Measurements from ENCODE around the gene SPANXN2. TPM values are rescaled to one million over a fixed set of nuclear protein-coding genes. Genes with fewer than 3 reads are reported as not detected.

The SPANXN2 gene
- total RNA-seq, 1 experiment from 2014 or later: not detected

DNA sequence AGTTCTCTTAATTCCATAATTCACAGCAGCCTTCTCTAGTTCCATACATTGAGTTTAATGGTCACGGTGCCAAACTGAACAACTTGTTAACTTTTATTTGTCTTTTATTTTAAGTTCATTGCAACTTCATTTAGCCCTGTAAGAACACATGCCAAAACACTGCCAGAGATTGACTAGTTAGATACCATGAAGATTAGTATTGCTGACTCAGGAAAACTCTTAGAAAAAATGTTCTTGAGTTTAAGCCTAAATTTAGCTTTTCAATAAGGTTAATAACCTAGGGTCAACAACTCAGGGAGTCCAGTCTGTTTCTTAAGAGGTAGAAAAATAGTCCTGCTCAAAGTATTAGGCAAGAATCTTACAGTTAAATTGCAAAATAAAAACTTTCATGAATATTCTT is 25.7 kb downstream of the SPANXN2 start:
- H3K4me1 Mint-ChIP-seq: no peaks in the 10 kb centered on the region
- no peaks in the 10 kb centered on the region for H3K27me3 Mint-ChIP-seq (ENCODE audit: low read depth)
- ChIA-PET POLR2A (no interaction called here), CTCF (no interaction called here)
- ATAC-seq (no peak), DNase-seq (ENCODE audit: low spot score) (no peak)
- no peak overlapping the region for H3K4me3 Mint-ChIP-seq
- H3K9me3 Mint-ChIP-seq: peaks cover 33% of the 10 kb centered on the region
- H3K36me3 Mint-ChIP-seq: peaks cover 21% of the 10 kb centered on the region
- no peak for TF ChIP-seq ZNF396 (CRISPR knock-in tag; IDR thresholded peaks at IDR 0.05; ENCODE audit: borderline replicate concordance)
- TF ChIP-seq, protein P1, sequence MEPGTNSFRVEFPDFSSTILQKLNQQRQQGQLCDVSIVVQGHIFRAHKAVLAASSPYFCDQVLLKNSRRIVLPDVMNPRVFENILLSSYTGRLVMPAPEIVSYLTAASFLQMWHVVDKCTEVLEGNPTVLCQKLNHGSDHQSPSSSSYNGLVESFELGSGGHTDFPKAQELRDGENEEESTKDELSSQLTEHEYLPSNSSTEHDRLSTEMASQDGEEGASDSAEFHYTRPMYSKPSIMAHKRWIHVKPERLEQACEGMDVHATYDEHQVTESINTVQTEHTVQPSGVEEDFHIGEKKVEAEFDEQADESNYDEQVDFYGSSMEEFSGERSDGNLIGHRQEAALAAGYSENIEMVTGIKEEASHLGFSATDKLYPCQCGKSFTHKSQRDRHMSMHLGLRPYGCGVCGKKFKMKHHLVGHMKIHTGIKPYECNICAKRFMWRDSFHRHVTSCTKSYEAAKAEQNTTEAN (CRISPR knock-in tag; IDR thresholded peaks at IDR 0.05): no peak
- TF ChIP-seq PRRX2 (CRISPR knock-in tag; IDR thresholded peaks at IDR 0.05): no peak
- no peak for TF ChIP-seq ELF4 (CRISPR knock-in tag; IDR thresholded peaks at IDR 0.05; ENCODE audit: low read depth)
- no peak for TF ChIP-seq JUN (CRISPR knock-in tag; IDR thresholded peaks at IDR 0.05)
- no peak for TF ChIP-seq ESRRA (CRISPR knock-in tag; IDR thresholded peaks at IDR 0.05; ENCODE audit: borderline replicate concordance)
- no peak for TF ChIP-seq SMAD3 (CRISPR knock-in tag; IDR thresholded peaks at IDR 0.05; ENCODE audit: borderline replicate concordance)
- TF ChIP-seq PREB (CRISPR knock-in tag; IDR thresholded peaks at IDR 0.05; ENCODE audit: borderline replicate concordance): no peak
- TF ChIP-seq NFATC4 (CRISPR knock-in tag; IDR thresholded peaks at IDR 0.05): no peak
- TF ChIP-seq GRHL2 (CRISPR knock-in tag; IDR thresholded peaks at IDR 0.05; ENCODE audit: insufficient replicate concordance, severe bottlenecking): no peak
- TF ChIP-seq MYBL2 (CRISPR knock-in tag; IDR thresholded peaks at IDR 0.05): no peak
- no peak for TF ChIP-seq ARID4B (CRISPR knock-in tag; IDR thresholded peaks at IDR 0.05; ENCODE audit: borderline replicate concordance)
- no peak for TF ChIP-seq CREM (CRISPR knock-in tag; IDR thresholded peaks at IDR 0.05)
- TF ChIP-seq ZMAT4 (CRISPR knock-in tag; IDR thresholded peaks at IDR 0.05): no peak
- TF ChIP-seq E2F4 (CRISPR knock-in tag; IDR thresholded peaks at IDR 0.05; ENCODE audit: borderline replicate concordance, low read depth): no peak
- TF ChIP-seq, protein P2, sequence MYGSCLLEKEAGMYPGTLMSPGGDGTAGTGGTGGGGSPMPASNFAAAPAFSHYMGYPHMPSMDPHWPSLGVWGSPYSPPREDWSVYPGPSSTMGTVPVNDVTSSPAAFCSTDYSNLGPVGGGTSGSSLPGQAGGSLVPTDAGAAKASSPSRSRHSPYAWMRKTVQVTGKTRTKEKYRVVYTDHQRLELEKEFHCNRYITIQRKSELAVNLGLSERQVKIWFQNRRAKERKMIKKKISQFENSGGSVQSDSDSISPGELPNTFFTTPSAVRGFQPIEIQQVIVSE (CRISPR knock-in tag; IDR thresholded peaks at IDR 0.05; ENCODE audit: borderline replicate concordance): no peak
- TF ChIP-seq IRF2 (CRISPR knock-in tag; IDR thresholded peaks at IDR 0.05; ENCODE audit: borderline replicate concordance, low read depth): no peak
- no peak for TF ChIP-seq USF1 (CRISPR knock-in tag; IDR thresholded peaks at IDR 0.05)
- no peak for TF ChIP-seq JAZF1 (CRISPR knock-in tag; IDR thresholded peaks at IDR 0.05)
- H3K27ac Mint-ChIP-seq: no peak overlapping the region
